MM.1S (cell line): ENCODE measurements around the gene ADAM23.

ENCODE experiments used
- CTCF ChIP-seq: fragments of 300-600 bp; sonication (generic); IDR thresholded peaks from 2 replicates; pipeline ENCODE4 v1.5.1; 2016; ENCODE audit warnings: antibody characterized with exemption, low read length, mixed read lengths
- EZH2 ChIP-seq: fragments of 300-600 bp; sonication (generic); optimal IDR thresholded peaks from 2 replicates; pipeline ENCODE3; 2017; ENCODE audit warnings: low read depth, mild to moderate bottlenecking, antibody characterized with exemption, low read length, mixed read lengths
- EZH2phosphoT487 ChIP-seq: fragments of 300-600 bp; sonication (generic); IDR thresholded peaks from 2 replicates; pipeline ENCODE4 v1.6.1; 2018; ENCODE audit warnings: antibody characterized with exemption, low read length

- TF ChIP-seq CTCF (no peak), EZH2 (no peak), EZH2phosphoT487 (no peak)
Observed at GRCh38 chr2:206585335-206585734, 142.0 kb downstream of the ADAM23 start.
